ENCODE measurements around the gene NCOA7. TPM values are rescaled to one million over a fixed set of nuclear protein-coding genes. Genes with fewer than 3 reads are reported as not detected.

The NCOA7 gene
- total RNA-seq, 4 donors from 2014 or later, result 11.1 to 28.4 (median 22.1) TPM

DNA sequence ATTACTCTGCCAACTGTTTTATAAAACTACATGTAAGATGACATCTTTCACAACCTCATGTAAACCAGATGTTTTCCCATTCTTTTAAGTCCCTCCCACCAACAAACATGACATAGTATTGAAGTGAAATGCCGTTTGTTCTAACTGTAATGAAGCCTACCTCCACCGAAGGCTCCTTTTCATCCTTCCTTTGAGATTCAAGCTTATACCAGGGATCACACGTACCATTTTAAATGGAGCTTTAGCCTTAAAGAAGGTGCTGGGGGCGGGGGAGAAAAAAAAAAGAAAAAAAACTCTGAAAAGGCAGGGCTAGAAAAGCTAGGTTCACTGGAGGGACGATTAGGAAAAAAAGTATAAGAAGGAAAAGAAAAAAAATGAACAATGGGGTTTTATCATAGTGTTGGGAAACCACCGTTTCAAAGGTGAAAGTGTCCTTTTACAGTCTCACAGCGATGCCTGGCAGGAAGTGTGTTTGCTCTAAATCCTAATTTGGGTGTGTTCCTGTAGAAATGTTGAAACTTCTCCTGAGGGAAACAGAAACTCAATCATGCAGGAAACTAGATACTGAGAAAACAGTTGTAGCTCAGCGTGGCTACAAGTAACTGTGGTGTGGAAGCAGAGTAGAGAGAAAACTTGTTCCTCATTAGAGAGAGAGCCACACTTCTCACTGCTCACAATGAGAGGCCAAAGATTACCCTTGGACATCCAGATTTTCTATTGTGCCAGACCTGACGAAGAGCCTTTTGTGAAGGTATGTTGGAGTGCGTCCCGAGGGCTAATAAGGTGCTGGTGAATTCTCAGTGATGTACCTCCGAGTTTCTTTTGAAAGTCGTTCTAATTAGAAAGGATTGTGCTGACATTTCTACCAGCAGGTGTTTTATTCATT is 128.2 kb downstream of the NCOA7 start:
- Histone ChIP-seq H3K27ac (peak overlapping the region; percentile 83), H3K9me3 (no peaks in the 10 kb centered on the region), H3K4me3 (peak overlapping the region; percentile 39), H3K36me3 (peaks cover 48% of the 10 kb centered on the region), H3K4me1 (peaks cover 36% of the 10 kb centered on the region), H3K27me3 (no peaks in the 10 kb centered on the region)
- 18% methylated on average over 13 of the region's 13 CpGs for WGBS
- no peak for DNase-seq (ENCODE audit: low spot score in 2 of 2)
- TF ChIP-seq POLR2AphosphoS5 (IDR thresholded peaks at IDR 0.05) (peak in 1 of 3 donors; percentile 45), EP300 (IDR thresholded peaks at IDR 0.05) (no peak)

DNA sequence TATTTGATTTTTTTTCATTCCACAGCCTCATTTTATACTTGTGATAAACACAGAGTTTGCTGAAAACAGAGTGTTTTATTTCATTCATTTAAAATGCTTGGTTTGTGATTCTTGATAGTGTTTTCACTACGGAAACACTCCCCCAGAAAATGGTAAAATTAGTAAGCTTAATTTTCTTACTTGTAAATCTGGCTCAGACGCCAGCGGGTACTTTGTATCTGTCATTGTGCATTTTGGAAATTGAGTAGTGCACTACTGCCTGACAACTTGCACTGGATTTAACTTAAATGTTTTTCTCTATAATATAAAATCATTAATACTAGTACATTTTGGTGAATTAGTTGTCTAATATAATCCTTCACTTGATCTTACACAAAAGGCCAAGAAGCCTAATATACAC is 128.9 kb downstream of the NCOA7 start:
- TF ChIP-seq POLR2AphosphoS5 (IDR thresholded peaks at IDR 0.05) (no peak), EP300 (IDR thresholded peaks at IDR 0.05) (no peak), POLR2A (IDR thresholded peaks at IDR 0.05) (no peak)
- TF ChIP-seq, protein P1, sequence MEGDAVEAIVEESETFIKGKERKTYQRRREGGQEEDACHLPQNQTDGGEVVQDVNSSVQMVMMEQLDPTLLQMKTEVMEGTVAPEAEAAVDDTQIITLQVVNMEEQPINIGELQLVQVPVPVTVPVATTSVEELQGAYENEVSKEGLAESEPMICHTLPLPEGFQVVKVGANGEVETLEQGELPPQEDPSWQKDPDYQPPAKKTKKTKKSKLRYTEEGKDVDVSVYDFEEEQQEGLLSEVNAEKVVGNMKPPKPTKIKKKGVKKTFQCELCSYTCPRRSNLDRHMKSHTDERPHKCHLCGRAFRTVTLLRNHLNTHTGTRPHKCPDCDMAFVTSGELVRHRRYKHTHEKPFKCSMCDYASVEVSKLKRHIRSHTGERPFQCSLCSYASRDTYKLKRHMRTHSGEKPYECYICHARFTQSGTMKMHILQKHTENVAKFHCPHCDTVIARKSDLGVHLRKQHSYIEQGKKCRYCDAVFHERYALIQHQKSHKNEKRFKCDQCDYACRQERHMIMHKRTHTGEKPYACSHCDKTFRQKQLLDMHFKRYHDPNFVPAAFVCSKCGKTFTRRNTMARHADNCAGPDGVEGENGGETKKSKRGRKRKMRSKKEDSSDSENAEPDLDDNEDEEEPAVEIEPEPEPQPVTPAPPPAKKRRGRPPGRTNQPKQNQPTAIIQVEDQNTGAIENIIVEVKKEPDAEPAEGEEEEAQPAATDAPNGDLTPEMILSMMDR (IDR thresholded peaks at IDR 0.05), result no peak
- Histone ChIP-seq H3K36me3 (peaks cover 53% of the 10 kb centered on the region), H3K27ac (peak overlapping the region; percentile 83), H3K27me3 (no peaks in the 10 kb centered on the region), H3K4me3 (peak overlapping the region; percentile 39), H3K4me1 (peaks cover 40% of the 10 kb centered on the region), H3K9me3 (no peaks in the 10 kb centered on the region)
- 63% methylated on average over 3 of the region's 3 CpGs for WGBS
- no peak for DNase-seq (ENCODE audit: low spot score in 2 of 2)

DNA sequence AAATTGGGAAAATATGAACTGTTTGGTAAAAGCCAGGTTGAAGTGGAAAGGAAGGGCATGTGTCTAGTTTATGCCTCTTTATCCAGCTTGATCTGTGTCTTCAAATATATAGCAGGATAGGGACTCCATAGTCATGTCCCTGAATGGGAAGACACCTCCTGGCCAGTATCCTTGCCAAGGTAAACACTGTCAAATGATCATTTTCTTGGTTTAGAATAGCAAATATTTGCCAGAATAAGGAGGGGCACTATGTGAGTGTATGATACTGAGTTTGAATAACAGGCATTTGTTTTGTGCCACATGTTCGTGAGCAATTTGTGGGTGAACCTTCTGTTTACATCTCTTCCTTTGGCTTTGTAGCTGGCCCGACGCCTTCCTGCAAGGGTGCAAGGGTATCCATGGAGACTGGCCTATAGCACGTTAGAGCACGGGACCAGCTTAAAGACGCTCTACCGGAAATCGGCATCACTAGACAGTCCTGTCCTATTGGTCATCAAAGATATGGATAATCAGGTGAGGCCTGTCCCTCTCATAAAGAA is 131.6 kb downstream of the NCOA7 start:
- Histone ChIP-seq H3K27ac (no peak overlapping the region), H3K4me3 (no peak overlapping the region), H3K4me1 (peaks cover 46% of the 10 kb centered on the region), H3K9me3 (no peaks in the 10 kb centered on the region), H3K27me3 (no peaks in the 10 kb centered on the region), H3K36me3 (peaks cover 48% of the 10 kb centered on the region)
- 81% methylated on average over 8 of the region's 8 CpGs for WGBS
- no peak for TF ChIP-seq POLR2A (IDR thresholded peaks at IDR 0.05)
- TF ChIP-seq, protein P1 (IDR thresholded peaks at IDR 0.05), result no peak
- TF ChIP-seq POLR2AphosphoS5 (IDR thresholded peaks at IDR 0.05), result no peak
- no peak for TF ChIP-seq EP300 (IDR thresholded peaks at IDR 0.05)
- no peak for DNase-seq (ENCODE audit: low spot score in 2 of 2)

DNA sequence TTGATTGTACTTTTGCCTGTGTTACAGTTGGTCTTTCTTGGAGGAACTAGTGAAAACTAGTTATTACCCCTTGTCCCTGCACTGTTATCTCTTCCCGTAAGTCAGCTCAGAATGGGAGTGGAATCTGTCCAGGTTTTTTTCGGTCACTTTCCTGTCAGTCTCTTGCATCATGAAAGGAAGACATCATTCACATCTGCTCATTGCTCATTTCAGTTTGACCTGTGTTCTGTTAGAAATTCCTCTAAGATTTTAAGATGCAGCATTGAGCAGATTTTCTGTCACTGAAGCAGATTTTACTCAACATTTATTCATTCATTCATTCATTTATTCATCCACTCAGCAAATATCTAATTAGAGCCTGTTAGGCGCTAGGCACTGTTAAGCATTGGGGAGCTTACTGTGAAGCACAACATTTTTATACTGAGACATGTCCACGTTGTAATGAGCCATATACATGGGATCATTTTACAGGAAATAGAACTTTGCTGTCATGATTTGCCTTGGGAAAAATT is 132.7 kb downstream of the NCOA7 start:
- no peak overlapping the region for H3K27ac ChIP-seq
- H3K9me3 ChIP-seq, result no peaks in the 10 kb centered on the region
- TF ChIP-seq, protein P1 (IDR thresholded peaks at IDR 0.05), result no peak
- TF ChIP-seq POLR2AphosphoS5 (IDR thresholded peaks at IDR 0.05), result no peak
- no peak for TF ChIP-seq EP300 (IDR thresholded peaks at IDR 0.05)
- TF ChIP-seq POLR2A (IDR thresholded peaks at IDR 0.05), result no peak
- no peak overlapping the region for H3K4me3 ChIP-seq
- peaks cover 58% of the 10 kb centered on the region for H3K36me3 ChIP-seq
- H3K27me3 ChIP-seq, result no peaks in the 10 kb centered on the region
- no peak for DNase-seq (ENCODE audit: low spot score in 2 of 2)
- H3K4me1 ChIP-seq, result peaks cover 42% of the 10 kb centered on the region
- 59% methylated on average over 4 of the region's 4 CpGs for WGBS

DNA sequence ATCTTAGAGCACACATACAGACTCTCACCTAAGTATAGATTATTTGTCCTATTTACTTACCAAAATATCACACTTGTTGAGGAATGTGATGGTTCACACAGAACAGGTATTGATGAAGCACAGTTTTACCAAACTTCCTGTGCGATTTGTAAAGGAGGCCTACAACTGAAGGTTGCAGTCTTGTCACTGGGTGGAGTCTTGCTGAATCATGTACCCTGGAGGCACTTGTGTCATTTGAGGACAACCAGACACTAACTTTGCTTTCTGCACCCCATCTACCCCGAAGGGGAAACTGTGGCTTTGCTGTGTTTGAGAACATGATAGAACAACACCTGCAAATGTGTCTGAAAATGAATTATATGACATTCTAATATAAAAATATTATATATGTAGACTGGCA is 133.4 kb downstream of the NCOA7 start:
- Histone ChIP-seq H3K4me3 (no peak overlapping the region), H3K27me3 (no peaks in the 10 kb centered on the region), H3K27ac (no peak overlapping the region), H3K36me3 (peaks cover 62% of the 10 kb centered on the region), H3K4me1 (peaks cover 35% of the 10 kb centered on the region), H3K9me3 (no peaks in the 10 kb centered on the region)
- no peak for DNase-seq (ENCODE audit: low spot score in 2 of 2)
- WGBS, result 36% methylated on average over 2 of the region's 2 CpGs
- no peak for TF ChIP-seq POLR2A (IDR thresholded peaks at IDR 0.05)
- TF ChIP-seq, protein P1 (IDR thresholded peaks at IDR 0.05), result no peak
- TF ChIP-seq POLR2AphosphoS5 (IDR thresholded peaks at IDR 0.05), result no peak
- no peak for TF ChIP-seq EP300 (IDR thresholded peaks at IDR 0.05)

All from suprapubic skin (tissue), 4 donors.